ENCODE data around the gene SLCO4A1.

DNA sequence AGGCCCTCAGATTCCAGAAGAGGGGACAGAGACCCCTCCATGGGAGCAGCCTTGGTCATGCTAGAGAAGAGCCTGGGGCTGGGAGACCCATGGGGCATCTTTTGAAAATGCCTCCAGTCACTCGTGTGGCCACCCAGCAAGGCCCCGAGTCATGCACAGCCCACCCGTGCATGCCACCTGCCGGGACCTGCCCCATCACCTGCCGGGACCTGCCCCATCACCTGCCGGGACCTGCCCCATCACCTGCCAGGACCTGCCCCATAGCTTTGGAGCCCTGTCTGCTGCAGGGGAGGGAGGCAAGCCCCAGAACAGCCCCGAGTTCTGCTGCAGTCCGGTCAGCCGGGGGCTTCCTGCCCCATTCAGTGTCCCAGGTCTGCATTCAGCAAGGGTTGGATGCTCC, 37.5 kb upstream of the SLCO4A1 start:
- TF ChIP-seq CTCF (IDR thresholded peaks at IDR 0.05) (no peak), POLR2A (IDR thresholded peaks at IDR 0.05) (no peak)
